Measurements from ENCODE around the gene CD200R1.

Gene CD200R1

DNA sequence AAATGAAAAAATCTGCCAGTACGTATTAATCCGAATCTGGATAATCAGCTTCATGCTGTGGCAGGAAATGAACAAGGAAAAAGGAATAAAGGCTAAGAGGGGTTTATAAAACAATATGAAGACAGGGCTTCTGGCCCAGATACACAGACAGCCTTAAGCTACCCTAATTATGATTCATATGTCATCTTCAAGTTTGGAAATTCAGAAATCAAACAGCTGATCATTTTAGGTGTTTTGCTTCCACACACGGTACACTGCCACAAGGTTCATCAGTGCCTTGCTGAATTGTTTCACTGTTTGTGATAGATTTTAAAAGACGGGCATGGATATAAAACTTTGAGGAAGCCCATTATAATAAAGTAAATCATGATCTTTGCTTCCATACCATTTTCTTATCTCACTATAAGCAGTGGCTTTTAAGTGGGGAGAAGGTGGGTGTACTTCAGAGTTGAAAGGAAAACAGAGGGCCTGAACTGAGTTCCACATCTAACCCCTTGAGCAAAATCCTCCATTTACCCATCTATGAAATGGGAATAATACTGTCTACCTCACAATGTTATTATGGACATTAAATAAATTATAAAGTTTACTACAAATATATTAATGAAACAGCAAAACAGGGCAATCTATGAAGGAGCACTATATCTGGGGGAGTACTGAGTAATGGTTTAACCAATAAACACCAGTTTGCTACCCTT lies 31.6 kb upstream of the CD200R1 start:
- H3K4me3 ChIP-seq (ENCODE audit: low read depth, low read length), result no peak overlapping the region
- TF ChIP-seq, protein P1, sequence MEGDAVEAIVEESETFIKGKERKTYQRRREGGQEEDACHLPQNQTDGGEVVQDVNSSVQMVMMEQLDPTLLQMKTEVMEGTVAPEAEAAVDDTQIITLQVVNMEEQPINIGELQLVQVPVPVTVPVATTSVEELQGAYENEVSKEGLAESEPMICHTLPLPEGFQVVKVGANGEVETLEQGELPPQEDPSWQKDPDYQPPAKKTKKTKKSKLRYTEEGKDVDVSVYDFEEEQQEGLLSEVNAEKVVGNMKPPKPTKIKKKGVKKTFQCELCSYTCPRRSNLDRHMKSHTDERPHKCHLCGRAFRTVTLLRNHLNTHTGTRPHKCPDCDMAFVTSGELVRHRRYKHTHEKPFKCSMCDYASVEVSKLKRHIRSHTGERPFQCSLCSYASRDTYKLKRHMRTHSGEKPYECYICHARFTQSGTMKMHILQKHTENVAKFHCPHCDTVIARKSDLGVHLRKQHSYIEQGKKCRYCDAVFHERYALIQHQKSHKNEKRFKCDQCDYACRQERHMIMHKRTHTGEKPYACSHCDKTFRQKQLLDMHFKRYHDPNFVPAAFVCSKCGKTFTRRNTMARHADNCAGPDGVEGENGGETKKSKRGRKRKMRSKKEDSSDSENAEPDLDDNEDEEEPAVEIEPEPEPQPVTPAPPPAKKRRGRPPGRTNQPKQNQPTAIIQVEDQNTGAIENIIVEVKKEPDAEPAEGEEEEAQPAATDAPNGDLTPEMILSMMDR (conservative IDR thresholded peaks at IDR 0.05; ENCODE audit: low read depth, low read length), result no peak
- DNase-seq (ENCODE audit: low read depth), result no peak

GRCh38 chr3:113005611-113006010 lies 30.7 kb upstream of the CD200R1 start:
- no peak overlapping the region for H3K4me3 ChIP-seq (ENCODE audit: low read depth, low read length)
- no peak for DNase-seq (ENCODE audit: low read depth)
- TF ChIP-seq, protein P1 (conservative IDR thresholded peaks at IDR 0.05; ENCODE audit: low read depth, low read length), result no peak

- TF ChIP-seq, protein P1 (conservative IDR thresholded peaks at IDR 0.05; ENCODE audit: low read depth, low read length), result no peak
- DNase-seq (ENCODE audit: low read depth), result no peak
- no peak overlapping the region for H3K4me3 ChIP-seq (ENCODE audit: low read depth, low read length)
Measured at GRCh38 chr3:113002679-113003078, 27.8 kb upstream of the CD200R1 start.

DNA sequence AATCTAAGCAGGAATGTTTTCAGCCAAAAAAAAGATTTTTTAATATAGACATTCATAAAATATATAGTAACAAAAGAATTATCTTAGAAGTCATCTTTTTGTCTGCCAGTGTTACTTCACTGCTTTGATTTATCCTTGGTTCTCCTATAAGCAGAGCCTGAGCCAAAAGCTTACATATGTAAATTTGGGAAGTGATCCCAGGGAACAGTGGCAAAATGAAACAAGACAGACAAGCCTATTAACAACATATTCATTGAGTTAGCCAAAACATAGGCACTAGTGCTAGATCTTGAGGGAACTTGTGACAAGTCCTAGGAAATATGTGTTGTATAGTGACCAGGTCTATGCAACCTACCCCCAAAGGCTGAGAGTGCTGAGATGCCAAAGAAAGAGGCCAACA lies 27.1 kb upstream of the CD200R1 start:
- no peak for DNase-seq (ENCODE audit: low read depth)
- H3K4me3 ChIP-seq (ENCODE audit: low read depth, low read length), result no peak overlapping the region
- TF ChIP-seq, protein P1 (conservative IDR thresholded peaks at IDR 0.05; ENCODE audit: low read depth, low read length), result no peak

DNA sequence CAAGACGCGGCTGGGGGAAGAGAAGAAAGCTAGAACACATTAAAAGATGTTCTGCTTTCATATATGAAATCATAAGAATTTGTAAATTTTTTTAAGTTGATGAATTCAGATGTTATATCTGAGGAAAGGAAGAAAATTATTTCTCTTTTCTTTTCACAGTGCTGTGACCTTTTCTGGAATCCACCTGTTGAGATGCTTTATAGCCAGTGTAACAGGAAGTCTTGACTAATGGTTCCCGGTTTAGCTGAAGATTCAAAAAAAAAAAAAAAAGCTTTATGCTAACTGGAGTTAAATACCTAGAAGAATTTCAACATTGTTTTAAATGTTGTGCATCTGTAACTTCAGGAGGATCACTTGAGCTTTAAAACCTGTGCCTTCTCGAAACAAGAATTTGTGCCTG lies 25.8 kb upstream of the CD200R1 start:
- no peak for DNase-seq (ENCODE audit: low read depth)
- H3K4me3 ChIP-seq (ENCODE audit: low read depth, low read length), result no peak overlapping the region
- TF ChIP-seq, protein P1 (conservative IDR thresholded peaks at IDR 0.05; ENCODE audit: low read depth, low read length), result no peak

DNA sequence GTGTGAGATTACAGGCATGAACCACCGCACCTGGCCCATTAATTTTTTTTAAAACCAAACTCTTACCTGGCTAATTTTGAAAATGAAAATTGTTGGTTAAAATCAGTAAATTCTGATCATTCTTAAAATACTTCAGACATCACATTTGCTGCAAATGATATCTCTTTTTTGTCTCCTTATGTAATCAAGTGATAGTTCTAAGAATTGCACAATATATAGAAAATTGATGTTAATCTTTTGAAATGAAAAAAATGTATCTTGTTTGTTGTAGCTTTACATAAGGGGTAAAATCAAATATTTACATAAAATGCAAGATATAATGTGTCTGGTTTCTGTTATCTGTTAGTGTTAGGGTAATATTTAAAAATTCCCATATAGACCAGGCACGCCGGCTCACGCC lies 20.9 kb upstream of the CD200R1 start:
- no peak overlapping the region for H3K4me3 ChIP-seq (ENCODE audit: low read depth, low read length)
- TF ChIP-seq, protein P1 (conservative IDR thresholded peaks at IDR 0.05; ENCODE audit: low read depth, low read length), result no peak
- no peak for DNase-seq (ENCODE audit: low read depth)
